Tibial artery (tissue), 4 donors: Measurements from ENCODE around the gene FKBP4.
A peak's percentile ranks its signal among the peaks of the same experiment; 100 is the strongest.

Source experiments
- DNase-seq, 2 donors: peaks; one replicate each; pipeline ENCODE4 v3.0.0-alpha.2; 2019
- H3K27ac ChIP-seq, 2 donors: fragments of 200-600 bp; sonication (generic) in 1 of 2; 1 replicate in 1 of 2; 2 replicates in 1 of 2; pipeline ENCODE4 v1.5.1; 2018 to 2019; ENCODE audit warnings: mild to moderate bottlenecking in 1 of 2
- H3K27me3 ChIP-seq, 2 donors: fragments of 200-600 bp; sonication (generic) in 1 of 2; one replicate each; pipeline versions ENCODE4 v1.5.1 to v1.6.0; 2016 to 2019
- H3K36me3 ChIP-seq, 3 donors: fragments of 200-600 bp; sonication (generic) in 2 of 3; one replicate each; pipeline ENCODE4 v1.5.1; 2016 to 2019; ENCODE audit warnings: mild to moderate bottlenecking in 2 of 3
- H3K4me1 ChIP-seq, 4 donors: fragments of 200-600 bp; sonication (generic) in 2 of 4; 1 replicate in 3 of 4; 2 replicates in 1 of 4; pipeline ENCODE4 v1.5.1; 2016 to 2019
- H3K4me3 ChIP-seq, 2 donors: fragments of 200-600 bp; sonication (generic) in 1 of 2; 1 replicate in 1 of 2; 2 replicates in 1 of 2; pipeline ENCODE4 v1.5.1; 2018 to 2019; ENCODE audit warnings: mild to moderate bottlenecking in 2 of 2
- H3K9me3 ChIP-seq, 3 donors: fragments of 200-600 bp; sonication (generic) in 1 of 3; one replicate each; pipeline ENCODE4 v1.5.1; 2016 to 2019
- intact Hi-C: fragments of 100-400 bp; cut with DNase I; formaldehyde crosslinking; loops from one replicate; pipeline ENCODE4 v1.15.0; 2023; ENCODE audit warnings: low total_unique reads
- TF ChIP-seq, protein P1 (sequence below), 2 experiments: fragments of 200-600 bp in 1 of 2; fragments of 450-650 bp in 1 of 2; IDR thresholded peaks; one replicate each; pipeline ENCODE4 v1.5.1; 2017 to 2019; ENCODE audit warnings: antibody characterized with exemption in 2 of 2, mild to moderate bottlenecking in 1 of 2, moderate library complexity in 1 of 2

FKBP4 gene

DNA sequence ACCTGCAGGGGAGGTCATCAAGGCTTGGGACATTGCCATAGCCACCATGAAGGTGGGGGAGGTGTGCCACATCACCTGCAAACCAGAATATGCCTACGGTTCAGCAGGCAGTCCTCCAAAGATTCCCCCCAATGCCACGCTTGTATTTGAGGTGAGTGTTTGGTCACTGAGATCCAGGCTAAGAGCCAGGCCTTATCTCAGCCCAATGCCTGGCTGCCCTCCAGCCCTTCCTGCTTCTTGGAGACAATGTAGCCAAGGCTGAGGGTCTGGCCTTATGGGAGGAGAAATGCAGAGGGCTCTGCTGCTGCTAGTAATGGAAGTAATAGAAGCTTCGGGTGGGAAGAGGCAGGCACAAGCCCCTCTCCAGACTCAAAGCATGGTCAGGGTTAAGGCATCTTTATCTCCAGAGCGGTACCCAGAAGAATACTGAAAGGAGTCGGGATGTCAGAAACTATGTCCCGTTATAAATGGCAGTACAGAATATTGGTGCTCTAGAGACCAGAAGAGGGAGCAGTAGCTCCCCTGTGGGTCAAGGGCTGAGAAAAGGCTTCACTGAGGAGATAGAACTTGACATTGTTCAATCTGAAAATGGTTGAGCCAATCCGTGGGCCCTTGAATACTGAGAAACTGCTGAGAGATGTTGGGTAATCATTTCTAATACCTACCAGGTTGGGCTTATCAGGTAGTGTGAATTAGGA, 3.1 kb downstream of the FKBP4 start:
- Histone ChIP-seq H3K4me1 (peaks cover 0 to 41% (median 19%) of the 10 kb centered on the region in 4 donors), H3K4me3 (no peak overlapping the region), H3K27me3 (no peaks in the 10 kb centered on the region), H3K27ac (no peak overlapping the region), H3K36me3 (peaks cover 45 to 59% (median 57%) of the 10 kb centered on the region in 3 donors), H3K9me3 (no peaks in the 10 kb centered on the region)
- TF ChIP-seq, protein P1, sequence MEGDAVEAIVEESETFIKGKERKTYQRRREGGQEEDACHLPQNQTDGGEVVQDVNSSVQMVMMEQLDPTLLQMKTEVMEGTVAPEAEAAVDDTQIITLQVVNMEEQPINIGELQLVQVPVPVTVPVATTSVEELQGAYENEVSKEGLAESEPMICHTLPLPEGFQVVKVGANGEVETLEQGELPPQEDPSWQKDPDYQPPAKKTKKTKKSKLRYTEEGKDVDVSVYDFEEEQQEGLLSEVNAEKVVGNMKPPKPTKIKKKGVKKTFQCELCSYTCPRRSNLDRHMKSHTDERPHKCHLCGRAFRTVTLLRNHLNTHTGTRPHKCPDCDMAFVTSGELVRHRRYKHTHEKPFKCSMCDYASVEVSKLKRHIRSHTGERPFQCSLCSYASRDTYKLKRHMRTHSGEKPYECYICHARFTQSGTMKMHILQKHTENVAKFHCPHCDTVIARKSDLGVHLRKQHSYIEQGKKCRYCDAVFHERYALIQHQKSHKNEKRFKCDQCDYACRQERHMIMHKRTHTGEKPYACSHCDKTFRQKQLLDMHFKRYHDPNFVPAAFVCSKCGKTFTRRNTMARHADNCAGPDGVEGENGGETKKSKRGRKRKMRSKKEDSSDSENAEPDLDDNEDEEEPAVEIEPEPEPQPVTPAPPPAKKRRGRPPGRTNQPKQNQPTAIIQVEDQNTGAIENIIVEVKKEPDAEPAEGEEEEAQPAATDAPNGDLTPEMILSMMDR (IDR thresholded peaks at IDR 0.05), result no peak
- intact Hi-C loops, result no loop called here
- DNase-seq, result no peak

DNA sequence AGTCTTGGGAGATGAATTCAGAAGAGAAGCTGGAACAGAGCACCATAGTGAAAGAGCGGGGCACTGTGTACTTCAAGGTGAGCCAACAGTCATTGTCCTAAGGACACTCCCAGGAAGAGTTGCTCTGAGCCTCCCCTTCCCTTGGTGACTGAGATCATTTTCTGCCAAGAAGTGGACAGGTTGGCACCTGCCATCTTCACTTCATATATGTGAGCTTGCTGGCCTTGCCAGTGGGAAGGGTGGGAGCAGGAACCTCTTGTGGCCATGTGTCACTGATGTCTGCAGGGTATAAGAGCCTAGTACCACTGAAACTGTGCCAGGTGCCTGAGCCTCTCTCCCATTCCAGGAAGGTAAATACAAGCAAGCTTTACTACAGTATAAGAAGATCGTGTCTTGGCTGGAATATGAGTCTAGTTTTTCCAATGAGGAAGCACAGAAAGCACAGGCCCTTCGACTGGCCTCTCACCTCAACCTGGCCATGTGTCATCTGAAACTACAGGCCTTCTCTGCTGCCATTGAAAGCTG, 5.3 kb downstream of the FKBP4 start:
- Histone ChIP-seq H3K27ac (no peak overlapping the region), H3K27me3 (no peaks in the 10 kb centered on the region), H3K9me3 (no peaks in the 10 kb centered on the region), H3K4me3 (no peak overlapping the region), H3K4me1 (peaks cover 0 to 59% (median 33%) of the 10 kb centered on the region in 4 donors), H3K36me3 (peaks cover 50 to 82% (median 68%) of the 10 kb centered on the region in 3 donors)
- TF ChIP-seq, protein P1 (IDR thresholded peaks at IDR 0.05), result no peak
- peak in 1 of 2 donors; percentile 35 for DNase-seq
- intact Hi-C loops, result no loop called here

DNA sequence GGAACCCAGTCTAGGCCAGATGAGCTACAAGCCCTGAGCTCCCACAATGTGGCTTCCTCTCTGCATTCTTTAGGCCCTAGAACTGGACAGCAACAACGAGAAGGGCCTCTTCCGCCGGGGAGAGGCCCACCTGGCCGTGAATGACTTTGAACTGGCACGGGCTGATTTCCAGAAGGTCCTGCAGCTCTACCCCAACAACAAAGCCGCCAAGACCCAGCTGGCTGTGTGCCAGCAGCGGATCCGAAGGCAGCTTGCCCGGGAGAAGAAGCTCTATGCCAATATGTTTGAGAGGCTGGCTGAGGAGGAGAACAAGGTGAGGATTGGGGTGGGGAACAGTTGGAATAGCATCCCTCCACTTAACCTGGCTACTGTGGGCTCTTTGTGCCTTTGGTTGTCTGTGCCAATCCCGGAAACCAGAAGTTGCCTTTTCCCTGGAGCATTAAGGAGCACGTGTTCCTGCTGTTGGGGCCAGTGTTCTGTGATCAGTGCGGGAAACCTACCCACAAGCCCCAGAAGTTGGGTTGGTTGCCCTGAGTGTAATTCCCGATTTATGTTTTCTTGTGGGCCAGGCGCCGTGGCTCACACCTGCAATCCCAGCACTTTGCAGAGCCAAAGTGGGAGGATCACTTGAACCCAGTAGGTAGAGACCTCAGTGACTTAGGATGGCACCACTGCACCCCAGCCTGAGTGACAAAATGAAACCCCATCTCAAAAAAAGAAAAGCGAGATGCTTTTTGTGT, 6.4 kb downstream of the FKBP4 start:
- no peak overlapping the region for H3K4me3 ChIP-seq
- peak overlapping the region; percentile 2 to 27 for H3K27ac ChIP-seq
- H3K4me1 ChIP-seq, result peaks cover 0 to 61% (median 38%) of the 10 kb centered on the region in 4 donors
- no peaks in the 10 kb centered on the region for H3K27me3 ChIP-seq
- H3K36me3 ChIP-seq, result peaks cover 50 to 85% (median 68%) of the 10 kb centered on the region in 3 donors
- H3K9me3 ChIP-seq, result no peaks in the 10 kb centered on the region
- peak in 1 of 2 donors; percentile 62 for DNase-seq
- intact Hi-C loops, result no loop called here
- TF ChIP-seq, protein P1 (IDR thresholded peaks at IDR 0.05), result no peak

DNA sequence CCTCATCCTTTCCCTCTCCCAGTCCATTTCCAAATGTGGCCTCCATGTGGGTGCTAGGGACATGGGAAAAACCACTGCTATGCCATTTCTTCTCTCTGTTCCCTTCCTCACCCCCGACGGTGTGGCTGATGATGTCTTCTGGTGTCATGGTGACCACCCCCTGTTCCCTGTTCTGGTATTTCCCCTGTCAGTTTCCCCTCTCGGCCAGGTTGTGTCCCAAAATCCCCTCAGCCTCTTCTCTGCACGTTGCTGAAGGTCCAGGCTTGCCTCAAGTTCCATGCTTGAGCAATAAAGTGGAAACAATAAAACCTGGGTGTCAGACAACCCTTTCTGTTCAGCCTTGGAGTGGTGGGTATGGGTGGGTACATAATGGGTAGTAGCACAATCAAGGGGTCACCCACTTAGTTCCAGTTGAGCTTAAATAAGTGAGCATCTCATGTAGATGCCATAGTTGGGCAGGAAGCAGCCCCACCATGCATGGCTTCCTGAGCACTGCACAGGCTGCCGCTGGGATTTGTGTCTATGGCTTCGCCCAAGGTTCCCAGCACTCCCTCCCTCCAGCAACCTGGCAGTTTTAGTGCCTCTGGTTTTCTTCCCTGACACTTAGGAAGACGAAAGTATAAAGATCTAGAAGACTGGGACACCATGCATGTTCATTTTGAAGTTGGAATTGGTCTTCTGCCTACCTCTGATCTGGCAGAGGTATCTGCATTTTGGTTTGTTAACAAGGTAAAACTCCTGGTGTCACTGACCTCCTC, 9.0 kb downstream of the FKBP4 start:
- TF ChIP-seq, protein P1 (IDR thresholded peaks at IDR 0.05), result no peak
- no peaks in the 10 kb centered on the region for H3K9me3 ChIP-seq
- intact Hi-C loops, result no loop called here
- peak overlapping the region; percentile 47 to 56 for H3K27ac ChIP-seq
- peaks cover 0 to 42% (median 26%) of the 10 kb centered on the region in 4 donors for H3K4me1 ChIP-seq
- peak in 1 of 2 donors; percentile 35 for DNase-seq
- H3K27me3 ChIP-seq, result no peaks in the 10 kb centered on the region
- no peak overlapping the region for H3K4me3 ChIP-seq
- H3K36me3 ChIP-seq, result peaks cover 36 to 66% (median 52%) of the 10 kb centered on the region in 3 donors

GRCh38 chr12:2804393-2805142, 9.8 kb downstream of the FKBP4 start:
- peak; percentile 55 to 85 for DNase-seq

More at GRCh38 chr12:2804393-2805142, 9.8 kb downstream of the FKBP4 start:
- TF ChIP-seq, protein P1 (IDR thresholded peaks at IDR 0.05), result no peak
- Histone ChIP-seq H3K27ac (peak overlapping the region; percentile 47 to 56), H3K4me3 (no peak overlapping the region), H3K9me3 (no peaks in the 10 kb centered on the region), H3K36me3 (peaks cover 30 to 58% (median 44%) of the 10 kb centered on the region in 3 donors), H3K27me3 (no peaks in the 10 kb centered on the region), H3K4me1 (peaks cover 0 to 42% (median 26%) of the 10 kb centered on the region in 4 donors)
- intact Hi-C loops, result no loop called here
